ENCODE results near the gene GPR84. TPM values are rescaled to one million over a fixed set of nuclear protein-coding genes. Genes with fewer than 3 reads are reported as not detected.

The GPR84 gene
- total RNA-seq, 2 experiments from 2014 or later = 0.27 to 0.53 TPM

- no peak for DNase-seq
- no peak for TF ChIP-seq CTCF (IDR thresholded peaks at IDR 0.05)
- peaks cover 51% of the 10 kb centered on the region for H3K4me1 ChIP-seq (ENCODE audit: insufficient read depth, low read length)
- ChIA-PET POLR2A (interaction anchor here (0.8 kb wide), 1 partner anchor 28 kb away, joined by 4 read pairs; no protein-coding TSS in a partner anchor), CTCF (no interaction called here)
- H3K27me3 Mint-ChIP-seq = no peaks in the 10 kb centered on the region
- H3K4me3 Mint-ChIP-seq = peak overlapping the region; percentile 6
- H3K27ac Mint-ChIP-seq = peak overlapping the region; percentile 80
- H3K9me3 ChIP-seq (ENCODE audit: control insufficient read depth in 1 of 2, insufficient read depth in 1 of 2, low read length in 2 of 2) = no peaks in the 10 kb centered on the region
- peaks cover 4% of the 10 kb centered on the region for H3K36me3 ChIP-seq (ENCODE audit: insufficient read depth, low read length)
- H3K27ac ChIP-seq (ENCODE audit: low read depth in 1 of 2, low read length in 2 of 2) = peak overlapping the region in 1 of 2 donors; percentile 61
- no peaks in the 10 kb centered on the region for H3K9me3 Mint-ChIP-seq
- intact Hi-C loops (cut with DNase I, micrococcal nuclease) = no loop called here
- ATAC-seq (ENCODE audit: poor library complexity) = no peak
- H3K36me3 Mint-ChIP-seq (ENCODE audit: low read depth) = peaks cover 14% of the 10 kb centered on the region
- H3K4me3 ChIP-seq (ENCODE audit: low read length) = no peak overlapping the region
- H3K27me3 ChIP-seq (ENCODE audit: control insufficient read depth in 1 of 2, insufficient read depth in 2 of 2, low read length in 2 of 2) = no peaks in the 10 kb centered on the region
- H3K4me1 Mint-ChIP-seq (ENCODE audit: low read depth) = peaks cover 60% of the 10 kb centered on the region
Measured at GRCh38 chr12:54331461-54331860, 32.8 kb downstream of the GPR84 start.

- CTCF ChIA-PET = no interaction called here
- peaks cover 57% of the 10 kb centered on the region for H3K4me1 Mint-ChIP-seq (ENCODE audit: low read depth)
- no peaks in the 10 kb centered on the region for H3K9me3 ChIP-seq (ENCODE audit: control insufficient read depth in 1 of 2, insufficient read depth in 1 of 2, low read length in 2 of 2)
- H3K4me3 Mint-ChIP-seq = no peak overlapping the region
- no peaks in the 10 kb centered on the region for H3K27me3 Mint-ChIP-seq
- H3K4me3 ChIP-seq (ENCODE audit: low read length) = no peak overlapping the region
- peak overlapping the region; percentile 80 for H3K27ac Mint-ChIP-seq
- H3K4me1 ChIP-seq (ENCODE audit: insufficient read depth, low read length) = peaks cover 56% of the 10 kb centered on the region
- no peak for TF ChIP-seq CTCF (IDR thresholded peaks at IDR 0.05)
- H3K9me3 Mint-ChIP-seq = no peaks in the 10 kb centered on the region
- DNase-seq = no peak
- intact Hi-C loops (cut with DNase I, micrococcal nuclease) = no loop called here
- H3K36me3 Mint-ChIP-seq (ENCODE audit: low read depth) = peaks cover 14% of the 10 kb centered on the region
- no peak for ATAC-seq (ENCODE audit: poor library complexity)
- H3K27me3 ChIP-seq (ENCODE audit: control insufficient read depth in 1 of 2, insufficient read depth in 2 of 2, low read length in 2 of 2) = no peaks in the 10 kb centered on the region
- peak overlapping the region; percentile 9 to 62 for H3K27ac ChIP-seq (ENCODE audit: low read depth in 1 of 2, low read length in 2 of 2)
- peaks cover 4% of the 10 kb centered on the region for H3K36me3 ChIP-seq (ENCODE audit: insufficient read depth, low read length)
- POLR2A ChIA-PET = interaction anchor here (1.4 to 2.8 kb wide), 2 partner anchors 28 to 44 kb away, joined by 3 to 8 read pairs; no protein-coding TSS in a partner anchor
Measured at GRCh38 chr12:54330442-54330841, 33.8 kb downstream of the GPR84 start.

GRCh38 chr12:54329759-54330158 is 34.5 kb downstream of the GPR84 start:
- peaks cover 20% of the 10 kb centered on the region for H3K36me3 Mint-ChIP-seq (ENCODE audit: low read depth)
- no peaks in the 10 kb centered on the region for H3K27me3 Mint-ChIP-seq
- no peak for ATAC-seq (ENCODE audit: poor library complexity)
- H3K27ac ChIP-seq (ENCODE audit: low read depth in 1 of 2, low read length in 2 of 2) = peak overlapping the region in 1 of 2 donors; percentile 7
- H3K4me3 ChIP-seq (ENCODE audit: low read length) = no peak overlapping the region
- TF ChIP-seq CTCF (IDR thresholded peaks at IDR 0.05) = no peak
- H3K9me3 ChIP-seq (ENCODE audit: control insufficient read depth in 1 of 2, insufficient read depth in 1 of 2, low read length in 2 of 2) = no peaks in the 10 kb centered on the region
- intact Hi-C loops (cut with DNase I, micrococcal nuclease) = no loop called here
- no peaks in the 10 kb centered on the region for H3K9me3 Mint-ChIP-seq
- H3K36me3 ChIP-seq (ENCODE audit: insufficient read depth, low read length) = peaks cover 4% of the 10 kb centered on the region
- peaks cover 54% of the 10 kb centered on the region for H3K4me1 ChIP-seq (ENCODE audit: insufficient read depth, low read length)
- peaks cover 63% of the 10 kb centered on the region for H3K4me1 Mint-ChIP-seq (ENCODE audit: low read depth)
- DNase-seq = no peak
- POLR2A ChIA-PET = interaction anchor here (1.4 to 2.8 kb wide), 2 partner anchors 29 to 44 kb away, joined by 3 to 8 read pairs; no protein-coding TSS in a partner anchor
- no peaks in the 10 kb centered on the region for H3K27me3 ChIP-seq (ENCODE audit: control insufficient read depth in 1 of 2, insufficient read depth in 2 of 2, low read length in 2 of 2)
- CTCF ChIA-PET = interaction anchor here (2.2 kb wide), 1 partner anchor 50 kb away, joined by 6 read pairs; no protein-coding TSS in a partner anchor
- H3K4me3 Mint-ChIP-seq = peak overlapping the region; percentile 30
- H3K27ac Mint-ChIP-seq = peak overlapping the region; percentile 74

All from CD4-positive, alpha-beta T cell (primary cell).